CD4-positive, alpha-beta T cell treated with Interleukin-6 for 4 hours (primary cell): Measurements from ENCODE around the gene IQSEC3.
"Not testable (repeated sequence)": the region's sequence is repeated elsewhere in the genome, so short reads cannot be mapped to it uniquely, and the experiment has no call there.

Source experiments
- DNase-seq: peaks from one replicate; pipeline ENCODE4 v3.0.0-alpha.2; 2020; ENCODE audit warnings: mixed read lengths

IQSEC3 gene

DNA sequence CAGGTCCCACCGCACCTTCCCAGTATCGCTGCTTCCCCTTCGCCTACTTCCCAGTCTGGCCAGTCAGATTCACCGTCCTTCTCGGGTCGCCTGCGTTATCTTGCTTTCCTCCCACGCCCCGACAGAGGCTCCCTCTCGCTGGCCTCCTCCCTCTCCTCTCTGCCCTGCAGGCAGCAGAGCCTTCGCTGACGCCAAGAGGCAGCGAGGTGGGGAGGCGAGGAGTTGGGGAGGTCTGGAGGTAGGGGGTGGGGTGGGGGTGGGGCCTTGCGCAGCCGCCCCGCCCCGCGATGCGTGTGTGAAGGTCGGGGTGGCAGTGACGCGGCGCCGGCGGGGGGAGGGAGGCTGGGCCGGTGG, at the start of gene IQSEC3:
TSS of gene IQSEC3 (plus strand) at position 340 of the 354 bp plus-strand sequence. CDS start 116 bp downstream, outside the sequence.
- DNase-seq, result not testable (repeated sequence)

DNA sequence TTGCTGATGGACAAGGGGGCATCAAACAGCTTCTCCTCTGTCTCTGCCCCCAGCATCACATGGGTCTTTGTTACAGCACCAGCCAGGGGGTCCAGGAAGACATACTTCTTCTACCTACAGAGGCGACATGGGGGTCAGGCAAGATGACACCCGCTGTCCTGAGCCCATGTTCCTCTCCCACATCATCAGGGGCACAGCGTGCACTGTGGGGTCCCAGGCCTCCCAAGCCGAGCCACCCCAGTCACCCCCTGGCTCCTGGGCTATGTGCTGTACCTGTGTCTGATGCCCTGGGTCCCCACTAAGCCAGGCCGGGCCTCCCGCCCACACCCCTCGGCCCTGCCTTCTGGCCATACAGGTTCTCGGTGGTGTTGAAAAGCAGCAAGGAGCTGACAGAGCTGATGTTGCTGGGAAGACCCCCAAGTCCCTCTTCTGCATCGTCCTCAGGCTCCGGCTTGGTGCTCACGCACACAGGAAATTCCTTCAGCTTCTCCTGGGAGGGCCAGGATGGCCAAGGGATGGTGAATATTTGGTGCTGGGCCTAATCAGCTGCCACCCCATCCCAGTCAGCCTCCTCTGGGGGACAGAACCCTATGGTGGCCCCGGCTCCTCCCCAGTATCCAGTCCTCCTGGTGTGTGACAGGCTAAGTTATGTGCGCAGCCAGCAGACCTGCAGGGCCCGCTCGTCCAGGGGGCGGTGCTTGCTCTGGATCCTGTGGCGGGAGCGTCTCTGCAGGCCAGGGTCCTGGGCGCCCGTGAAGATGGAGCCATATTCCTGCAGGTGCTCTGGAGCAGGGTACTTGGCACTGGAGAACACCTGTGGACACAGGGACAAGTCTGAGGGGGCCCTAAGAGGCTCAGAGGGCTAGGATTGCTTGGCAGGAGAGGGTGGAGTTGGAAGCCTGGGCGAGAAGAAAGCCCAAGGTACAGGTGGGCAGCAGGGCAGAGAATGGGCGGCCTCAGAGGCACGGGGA, 48.9 kb upstream of the IQSEC3 start:
- DNase-seq, result not testable (repeated sequence)

DNA sequence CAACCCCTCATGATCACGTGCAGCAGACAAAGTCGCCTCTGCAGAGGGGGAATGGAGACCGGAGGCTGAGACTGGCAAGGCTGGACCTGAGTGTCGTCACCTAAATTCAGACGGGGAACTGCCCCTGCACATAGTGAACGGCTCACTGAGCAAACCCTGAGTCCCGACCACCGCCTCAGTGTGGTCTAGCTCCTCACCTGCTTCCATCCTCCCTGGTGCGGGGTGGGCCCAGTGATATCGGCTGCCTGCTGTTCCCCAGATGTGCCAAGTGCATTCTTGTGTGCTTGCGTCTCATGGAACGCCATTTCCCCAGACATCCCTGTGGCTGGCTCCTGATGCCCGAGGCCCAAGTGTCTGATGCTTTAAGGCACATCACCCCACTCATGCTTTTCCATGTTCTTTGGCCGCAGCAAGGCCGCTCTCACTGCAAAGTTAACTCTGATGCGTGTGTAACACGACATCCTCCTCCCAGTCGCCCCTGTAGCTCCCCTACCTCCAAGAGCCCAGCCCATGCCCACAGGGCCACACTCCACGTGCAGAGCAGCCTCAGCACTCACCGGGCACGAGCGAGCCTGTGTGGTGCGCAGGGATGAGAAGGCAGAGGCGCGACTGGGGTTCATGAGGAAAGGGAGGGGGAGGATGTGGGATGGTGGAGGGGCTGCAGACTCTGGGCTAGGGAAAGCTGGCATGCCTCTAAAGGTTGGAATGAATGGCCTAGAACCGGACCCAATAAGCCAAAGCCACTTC, 47.6 kb upstream of the IQSEC3 start:
- not testable (repeated sequence) for DNase-seq

DNA sequence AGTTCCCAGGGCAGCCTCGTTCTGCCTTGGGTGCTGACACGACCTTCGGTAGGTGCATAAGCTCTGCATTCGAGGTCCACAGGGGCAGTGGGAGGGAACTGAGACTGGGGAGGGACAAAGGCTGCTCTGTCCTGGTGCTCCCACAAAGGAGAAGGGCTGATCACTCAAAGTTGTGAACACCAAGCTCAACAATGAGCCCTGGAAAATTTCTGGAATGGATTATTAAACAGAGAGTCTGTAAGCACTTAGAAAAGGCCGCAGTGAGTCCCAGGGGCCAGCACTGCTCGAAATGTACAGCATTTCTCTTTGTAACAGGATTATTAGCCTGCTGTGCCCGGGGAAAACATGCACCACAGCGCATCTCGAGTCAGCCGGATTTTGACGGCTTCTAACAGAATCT, 46.7 kb upstream of the IQSEC3 start:
- DNase-seq, result not testable (repeated sequence)

DNA sequence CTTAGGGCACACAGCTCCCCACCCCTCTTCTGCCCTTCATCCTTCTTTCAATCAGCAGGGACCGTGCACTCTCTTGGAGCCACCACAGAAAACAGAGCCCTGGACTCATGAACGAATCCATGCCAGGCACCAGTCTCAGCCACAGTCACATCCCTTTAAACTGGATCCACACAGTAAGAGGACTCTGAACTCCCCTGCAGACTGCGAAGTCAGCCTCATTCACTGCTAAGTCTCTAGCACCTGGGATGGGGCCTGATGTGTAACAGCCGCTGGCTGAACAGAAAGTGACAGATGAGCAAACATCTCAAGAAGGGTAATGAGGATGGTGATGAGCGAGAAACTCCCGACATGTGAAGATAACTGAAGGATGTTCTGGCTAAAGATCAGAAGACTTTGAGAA, 45.8 kb upstream of the IQSEC3 start:
- DNase-seq, result no peak

DNA sequence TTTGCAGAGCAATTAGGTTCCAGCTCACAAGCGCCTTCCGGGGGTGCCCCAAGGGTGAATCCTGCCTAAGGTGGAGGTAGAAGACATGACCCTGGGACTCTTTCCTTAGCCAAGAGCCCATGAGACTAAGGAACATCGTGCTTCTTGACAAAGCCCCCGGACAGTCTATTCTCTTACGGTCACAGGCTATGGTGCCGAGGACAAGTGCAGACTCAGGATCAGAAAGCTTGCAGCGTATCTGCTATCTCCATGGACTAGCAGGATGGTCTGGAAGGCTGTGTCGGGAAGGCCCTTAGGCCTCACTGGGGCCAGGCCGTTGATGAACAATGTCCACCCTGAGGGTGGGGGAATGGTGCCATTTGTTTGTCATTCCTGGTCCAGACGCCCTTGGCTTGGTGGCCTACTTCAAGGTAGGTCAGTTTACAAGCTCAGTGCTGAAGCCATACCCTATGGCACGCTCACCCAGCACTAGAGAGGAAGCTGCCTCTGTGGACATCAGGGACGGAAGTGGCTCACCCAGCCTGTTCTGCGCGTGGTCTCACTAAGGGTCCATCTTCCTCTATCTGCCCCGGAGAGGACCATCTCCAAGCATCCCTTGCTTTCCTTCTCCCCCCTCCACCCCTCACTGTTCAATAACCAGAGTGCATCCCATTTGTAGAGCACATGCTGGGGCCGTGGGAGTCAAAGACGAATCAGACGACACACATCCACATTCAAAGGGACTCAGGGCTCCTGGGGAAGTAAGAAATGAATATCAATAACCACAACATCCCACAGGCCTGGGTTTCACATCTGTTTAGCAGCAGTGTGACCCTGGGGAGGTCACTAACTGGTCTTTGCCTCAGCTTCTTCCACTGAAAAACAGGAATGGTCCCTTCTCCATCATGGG, 45.0 kb upstream of the IQSEC3 start:
- DNase-seq, result no peak

DNA sequence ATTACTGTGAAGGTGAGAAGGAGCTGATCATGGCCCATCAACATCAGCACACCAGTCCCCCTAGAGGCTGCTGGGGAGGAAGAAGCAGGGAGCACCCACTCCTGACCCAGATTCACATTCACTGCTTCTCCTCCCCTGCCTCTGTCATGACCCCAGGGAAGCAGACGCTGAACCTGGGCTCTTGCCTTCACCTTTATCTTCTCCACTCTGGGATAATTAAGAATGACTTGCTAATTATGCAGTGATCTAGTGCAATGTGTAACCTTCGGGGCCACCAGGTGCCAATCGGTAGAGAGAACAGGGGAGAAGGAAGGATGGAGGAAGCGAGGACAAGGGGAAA, 44.4 kb upstream of the IQSEC3 start:
- no peak for DNase-seq

DNA sequence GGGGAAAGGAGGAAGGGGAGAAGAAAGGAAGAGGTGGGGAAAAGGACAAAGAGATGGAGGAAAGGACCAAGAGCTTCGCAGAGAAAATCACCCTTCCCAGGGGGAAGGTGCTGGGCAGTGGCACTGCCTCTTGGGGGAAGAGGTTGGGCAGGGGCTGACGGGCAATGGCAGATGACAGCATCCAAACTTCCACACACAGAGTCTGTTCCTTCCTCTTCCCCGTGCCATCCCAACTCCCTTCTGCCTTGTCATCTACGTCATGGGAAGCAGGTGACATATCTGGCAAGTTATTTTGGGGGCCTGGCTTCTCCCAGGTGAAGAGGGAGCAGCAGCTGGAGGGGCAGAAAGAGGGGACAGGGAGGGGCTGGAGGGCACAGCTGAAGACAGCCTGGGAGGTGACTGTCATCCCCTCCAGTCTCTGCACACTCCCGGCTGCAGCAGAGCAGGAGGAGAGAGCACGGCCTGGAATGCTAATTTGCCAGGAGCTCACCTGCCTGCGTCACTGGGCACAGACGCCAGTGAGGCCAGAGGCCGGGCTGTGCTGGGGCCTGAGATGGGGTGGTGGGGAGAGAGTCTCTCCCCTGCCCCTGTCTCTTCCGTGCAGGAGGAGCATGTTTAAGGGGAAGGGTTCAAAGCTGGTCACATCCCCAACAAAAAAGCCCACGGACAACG, 43.9 kb upstream of the IQSEC3 start:
- no peak for DNase-seq

DNA sequence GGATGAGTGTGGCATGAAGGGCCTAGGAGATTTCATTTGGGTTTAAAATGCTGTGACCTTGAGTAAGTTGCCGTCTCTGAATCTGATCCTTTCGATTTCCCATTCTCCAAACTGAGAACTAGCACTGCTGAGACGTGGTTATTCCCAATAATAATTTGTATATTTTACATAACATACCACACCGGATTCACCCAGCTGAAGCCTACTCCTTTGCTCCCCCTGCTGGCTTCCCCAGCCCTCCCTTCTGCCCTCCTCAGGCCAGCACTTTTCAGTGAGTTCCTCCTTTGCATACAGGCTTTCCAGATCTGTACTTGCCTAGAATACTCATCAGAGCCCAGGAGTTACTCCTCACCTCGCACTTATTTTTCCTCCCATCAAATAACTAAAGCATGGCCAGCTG, 38.7 kb upstream of the IQSEC3 start:
- DNase-seq, result not testable (repeated sequence)

DNA sequence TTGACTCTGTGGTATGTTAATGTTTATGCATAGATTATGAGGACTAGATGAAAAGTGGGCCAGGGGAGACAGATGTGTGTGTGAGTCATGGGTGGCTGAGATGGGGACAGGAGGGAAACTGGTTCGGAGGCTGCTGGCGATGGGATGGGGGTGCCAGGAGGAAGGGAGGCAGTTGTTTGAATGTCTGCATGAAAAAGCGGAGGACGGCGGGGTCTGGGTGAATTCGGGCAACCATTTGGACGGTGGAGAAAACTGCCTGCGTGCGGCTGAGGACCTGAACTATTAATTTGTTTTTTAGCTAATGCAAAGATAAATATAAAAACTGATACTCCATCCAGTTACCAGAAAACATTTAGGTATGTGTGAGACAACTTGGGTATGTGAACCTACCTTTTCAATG, 27.8 kb upstream of the IQSEC3 start:
- not testable (repeated sequence) for DNase-seq

DNA sequence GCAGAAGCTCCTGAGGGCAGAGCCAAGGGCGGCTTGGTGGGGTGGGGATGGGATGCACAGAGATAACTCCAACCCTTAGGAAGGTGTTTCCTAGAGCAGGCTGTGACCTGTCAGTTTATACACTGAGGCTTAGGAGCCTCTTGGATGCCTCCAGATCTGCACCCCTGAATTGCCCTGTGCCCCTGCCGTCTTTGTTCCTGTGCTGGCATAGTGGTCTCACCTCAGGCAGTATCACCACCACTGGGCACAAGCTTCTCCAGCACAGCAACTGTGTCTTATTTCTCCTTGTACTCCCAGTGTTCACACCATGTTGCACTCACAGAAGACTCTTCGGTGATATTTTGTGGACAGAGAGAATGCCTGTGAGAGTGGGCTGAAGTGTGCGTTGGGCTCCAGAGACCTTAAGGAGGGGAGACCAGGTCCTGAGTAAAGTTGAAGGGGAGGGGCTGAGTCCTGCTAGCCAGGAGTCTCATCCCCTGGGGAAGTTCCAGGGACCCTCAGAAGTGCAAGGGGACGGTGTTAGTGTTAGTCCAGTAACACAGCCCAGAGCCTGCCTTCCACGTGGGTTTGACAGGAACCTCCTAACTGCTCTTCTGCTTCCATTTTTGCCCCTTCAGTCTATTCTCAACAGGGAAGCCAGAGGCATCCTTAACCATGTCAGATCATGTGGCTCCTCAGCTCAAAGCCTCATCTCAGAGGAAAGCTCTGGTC, 26.9 kb upstream of the IQSEC3 start:
- not testable (repeated sequence) for DNase-seq

DNA sequence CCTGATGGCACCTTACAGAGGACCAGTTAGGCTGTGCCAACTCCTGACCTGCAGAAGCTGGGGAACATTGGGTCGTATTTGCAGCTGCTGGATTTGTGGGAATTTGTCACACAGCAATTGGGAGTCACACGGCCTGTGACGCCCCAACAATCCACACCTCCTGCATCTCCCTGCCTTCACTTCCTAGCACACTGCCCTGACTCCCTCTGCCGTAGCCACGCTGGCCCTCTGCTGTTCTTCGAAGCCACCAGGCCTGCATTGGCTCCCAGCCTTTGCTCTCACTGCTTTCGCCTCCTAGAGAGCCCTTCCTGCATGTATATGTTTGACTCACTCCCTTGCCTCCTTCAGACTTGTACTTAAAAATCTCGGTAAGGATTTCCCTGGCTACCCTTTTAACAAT, 22.2 kb upstream of the IQSEC3 start:
- not testable (repeated sequence) for DNase-seq

DNA sequence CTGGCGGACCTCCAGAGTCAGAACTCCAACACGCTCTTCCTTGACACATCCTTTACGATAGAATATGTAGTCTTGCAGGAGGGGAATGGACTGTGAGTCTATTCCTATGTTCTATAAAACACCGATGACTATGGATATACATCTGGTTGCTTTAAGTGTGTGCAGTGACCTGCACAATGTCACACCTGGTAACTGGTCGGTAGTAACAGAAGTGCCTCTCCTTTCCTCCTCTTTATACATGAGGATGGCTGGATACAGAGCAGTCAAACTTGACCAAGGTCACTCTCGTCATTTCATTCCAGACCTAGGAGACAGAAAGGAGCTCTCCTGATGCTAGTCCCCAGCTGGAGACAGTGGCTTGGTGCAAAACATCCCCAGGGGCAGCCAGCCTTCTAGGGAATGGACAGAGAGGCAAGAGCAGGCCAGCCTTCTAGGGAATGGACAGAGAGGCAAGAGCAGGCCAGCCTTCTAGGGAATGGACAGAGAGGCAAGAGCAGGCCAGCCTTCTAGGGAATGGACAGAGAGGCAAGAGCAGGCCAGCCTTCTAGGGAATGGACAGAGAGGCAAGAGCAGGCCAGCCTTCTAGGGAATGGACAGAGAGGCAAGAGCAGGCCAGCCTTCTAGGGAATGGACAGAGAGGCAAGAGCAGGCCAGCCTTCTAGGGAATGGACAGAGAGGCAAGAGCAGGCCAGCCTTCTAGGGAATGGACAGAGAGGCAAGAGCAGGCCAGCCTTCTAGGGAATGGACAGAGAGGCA, 21.2 kb upstream of the IQSEC3 start:
- DNase-seq, result not testable (repeated sequence)

DNA sequence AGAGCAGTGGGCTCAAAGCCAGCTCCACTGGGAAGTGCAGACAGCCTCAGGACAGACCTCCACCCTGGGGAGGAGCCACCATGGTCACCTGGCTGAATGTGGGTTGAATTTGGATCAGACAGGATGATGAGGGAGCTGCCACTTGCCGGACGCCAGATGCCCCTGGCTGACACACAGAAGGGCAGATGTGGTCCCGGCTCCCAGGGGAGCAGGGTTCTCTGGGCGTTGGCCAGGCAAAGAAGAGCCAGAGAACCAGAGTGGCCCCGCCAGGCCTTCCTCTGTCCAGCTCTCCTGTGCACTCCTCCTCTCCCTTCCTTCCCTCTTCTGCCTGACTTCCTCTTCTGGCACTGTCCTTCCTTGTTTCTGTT, 20.6 kb upstream of the IQSEC3 start:
- DNase-seq, result not testable (repeated sequence)

DNA sequence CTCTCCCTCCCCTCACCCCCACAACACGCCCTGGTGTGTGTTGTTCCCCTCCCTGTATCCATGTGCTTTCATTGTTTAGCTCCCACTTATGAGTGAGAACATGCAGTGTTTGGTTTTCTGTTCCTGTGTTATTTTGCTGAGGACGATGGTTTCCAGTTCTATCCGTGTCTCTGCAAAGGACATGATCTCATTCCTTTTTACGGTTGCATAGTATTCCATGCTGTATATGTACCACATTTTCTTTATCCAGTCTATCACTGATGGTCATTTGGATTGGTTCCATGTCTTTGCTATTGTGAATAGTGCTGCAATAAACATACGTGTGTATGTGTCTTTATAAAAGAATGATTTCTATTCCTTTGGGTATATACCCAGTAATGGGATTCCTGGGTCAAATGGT, 20.0 kb upstream of the IQSEC3 start:
- not testable (repeated sequence) for DNase-seq

DNA sequence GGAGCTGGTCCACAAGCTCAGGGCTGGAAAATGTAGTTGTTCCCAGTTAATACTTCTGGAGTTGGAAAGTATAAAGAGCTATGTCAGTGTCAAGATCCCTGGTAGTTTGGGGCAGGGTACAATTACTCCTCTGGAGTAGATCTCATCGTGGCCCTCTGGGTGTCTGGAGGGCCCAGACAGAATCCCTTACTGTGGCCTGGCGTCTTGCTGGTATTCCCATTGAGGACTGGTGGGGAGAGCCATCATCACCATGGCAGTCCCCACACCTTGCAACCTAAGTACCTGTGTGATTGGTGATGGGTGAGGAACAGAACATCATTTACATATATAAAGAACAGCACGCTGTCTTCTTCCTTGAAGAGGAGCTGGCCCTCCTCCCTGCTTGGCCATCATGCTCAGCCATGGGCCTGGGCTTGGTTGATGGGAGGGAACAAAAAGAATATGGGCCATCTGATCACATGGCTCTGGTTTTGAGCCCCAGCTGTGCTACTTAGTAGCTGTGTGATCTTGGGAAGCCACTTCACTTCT, 18.8 kb upstream of the IQSEC3 start:
- DNase-seq, result not testable (repeated sequence)

DNA sequence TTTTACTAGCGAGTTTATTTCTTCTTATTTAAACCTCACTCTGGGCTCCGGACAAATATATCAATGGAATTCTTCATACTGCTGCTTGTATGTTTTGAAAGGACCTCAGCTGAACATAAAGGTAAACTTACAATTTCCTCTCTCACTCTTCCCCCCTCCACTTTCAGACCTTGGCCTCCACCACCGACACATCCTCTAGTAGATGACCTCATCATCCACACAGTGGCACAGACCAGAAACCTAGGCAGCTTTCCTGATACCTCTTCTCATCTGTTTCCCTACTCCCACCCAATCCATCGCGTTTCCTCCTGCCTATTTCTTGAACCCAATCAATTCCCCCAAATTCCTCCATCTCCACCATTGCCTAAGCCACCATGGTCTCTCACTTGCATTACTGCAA, 17.4 kb upstream of the IQSEC3 start:
- not testable (repeated sequence) for DNase-seq

DNA sequence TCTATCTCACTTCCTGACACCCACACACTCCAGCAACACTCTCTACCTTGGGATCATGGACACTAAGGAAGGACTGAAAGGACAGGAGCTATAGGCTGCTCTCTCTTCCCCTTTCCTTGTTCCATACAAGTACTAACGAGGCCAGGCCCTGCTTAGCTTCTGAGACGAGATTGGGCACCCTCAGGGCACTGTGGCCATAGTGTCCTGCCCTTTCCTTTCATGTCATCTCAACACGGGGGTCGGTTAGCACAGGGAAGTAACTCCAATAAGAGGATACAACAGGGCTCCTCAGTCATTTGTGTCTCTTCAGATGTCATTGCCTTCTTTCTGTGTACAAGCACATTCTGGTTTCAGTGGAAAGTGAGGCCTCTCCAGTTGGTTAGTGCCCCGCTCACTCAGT, 15.5 kb upstream of the IQSEC3 start:
- not testable (repeated sequence) for DNase-seq

DNA sequence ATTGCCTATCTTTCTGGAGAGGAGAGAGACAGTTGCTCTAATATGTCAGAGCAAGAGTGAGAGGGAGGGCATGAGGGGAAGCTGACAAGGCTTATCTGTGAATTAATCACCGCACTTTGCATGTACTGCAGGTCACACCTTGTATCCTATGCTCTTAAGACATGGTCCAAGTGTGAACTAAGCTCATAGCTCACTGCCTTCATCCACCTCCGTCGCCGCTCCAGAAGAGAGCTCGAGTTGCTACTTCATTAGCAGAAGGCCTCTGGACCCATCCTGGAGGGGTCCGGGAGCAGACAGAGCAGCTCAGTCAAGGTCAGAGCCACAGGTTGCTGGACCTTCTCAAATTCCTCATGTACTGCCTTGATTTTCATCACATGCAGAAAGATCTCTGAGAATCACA, 14.6 kb upstream of the IQSEC3 start:
- not testable (repeated sequence) for DNase-seq

DNA sequence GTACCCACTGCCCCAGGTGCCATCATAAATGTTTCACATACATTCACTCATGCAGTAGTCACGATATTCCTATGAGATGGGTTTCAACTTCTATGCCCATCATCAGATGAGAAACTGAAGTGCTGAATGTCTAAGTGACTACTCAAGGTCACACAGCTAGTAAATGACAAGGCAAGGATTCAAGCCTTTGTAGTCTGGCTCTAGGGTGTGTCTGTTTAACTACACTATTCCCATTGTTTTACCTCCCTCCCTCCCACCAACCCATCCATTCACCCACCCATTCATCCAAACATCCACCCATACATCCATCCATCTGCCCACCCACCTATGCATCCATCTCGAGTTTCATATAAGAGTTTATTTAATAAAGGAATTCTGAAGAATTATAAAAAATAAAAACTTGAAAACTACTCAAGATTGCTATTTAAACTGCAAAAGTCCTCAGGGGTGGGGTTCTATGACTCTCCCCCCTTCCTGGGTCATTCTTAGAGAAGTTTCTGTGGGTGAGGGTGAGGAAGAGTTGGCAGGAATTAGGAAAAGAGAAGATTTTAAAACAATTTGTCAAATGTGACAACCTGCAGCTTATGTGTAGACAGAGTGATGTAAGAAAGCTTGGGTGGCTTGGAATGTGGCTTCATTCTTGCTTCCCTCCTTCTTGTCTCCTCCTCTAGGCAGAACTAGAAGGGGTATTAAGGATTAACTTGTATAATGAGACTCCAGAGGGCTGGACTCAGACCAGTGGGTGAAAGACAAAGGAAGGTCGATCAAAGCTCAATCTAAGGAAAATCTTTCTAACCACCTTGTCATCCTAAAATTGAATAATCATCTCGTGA, 13.4 kb upstream of the IQSEC3 start:
- DNase-seq, result not testable (repeated sequence)
